Panc1 (cell line): ENCODE data around the gene GPR158. TPM values are rescaled to one million over a fixed set of nuclear protein-coding genes. Genes with fewer than 3 reads are reported as not detected.

Experiments
- ATAC-seq: fragments of 200-7000 bp; cut with Tn5 transposase; 2 replicates; pipeline ENCODE4 v1.9.1; 2020; ENCODE audit warnings: mild to moderate bottlenecking, moderate library complexity
- BruUV-seq: library from RNA; stranded (reverse); fragments of 400-500 nt; replicated peaks from 2 replicates; lab custom pipeline; 2021; lab: Mats Ljungman, UMichigan
- CTCF ChIA-PET: fragments of 300-600 bp; sonication (Branson Sonifier 250); formaldehyde crosslinking; loops from one replicate; lab custom pipeline; 2022; ENCODE audit warnings: antibody characterized with exemption; lab: Charles Lee
- POLR2A ChIA-PET: fragments of 300-600 bp; sonication (Branson Sonifier 250); formaldehyde crosslinking; loops from one replicate; lab custom pipeline; 2022; ENCODE audit warnings: antibody characterized with exemption; lab: Charles Lee
- DNase-seq: peaks from one replicate; pipeline ENCODE4 v3.0.0-alpha.2; 2010; ENCODE audit warnings: low read depth, low spot score
- H3K27ac ChIP-seq: 2 replicates; pipeline ENCODE4 v1.5.1; 2011; ENCODE audit warnings: mild to moderate bottlenecking, low read length, inconsistent platforms
- H3K27me3 ChIP-seq: fragments of 200-500 bp; sonication (Bioruptor generic); 2 replicates; pipeline ENCODE4 v1.6.0; 2014; ENCODE audit warnings: low read length, inconsistent platforms; ENCODE audit not compliant: control insufficient read depth, insufficient read depth
- H3K36me3 ChIP-seq: fragments of 200-500 bp; sonication (Bioruptor generic); 2 replicates; pipeline ENCODE4 v1.5.1; 2014; ENCODE audit warnings: inconsistent platforms, mild to moderate bottlenecking, low read length, moderate library complexity; ENCODE audit not compliant: control insufficient read depth, insufficient read depth
- H3K4me1 ChIP-seq: 2 replicates; pipeline ENCODE4 v1.5.1; 2011; ENCODE audit warnings: inconsistent platforms, mild to moderate bottlenecking, low read length, moderate library complexity; ENCODE audit not compliant: control insufficient read depth, insufficient read depth
- H3K4me3 ChIP-seq, 2 experiments: 2 replicates each; pipeline ENCODE4 v1.5.1; 2011 to 2012; ENCODE audit warnings: low read depth in 2 of 2, low read length in 2 of 2, mild to moderate bottlenecking in 2 of 2, inconsistent platforms in 1 of 2, moderate library complexity in 1 of 2
- H3K9me3 ChIP-seq: fragments of 200-500 bp; sonication (Bioruptor generic); 2 replicates; pipeline ENCODE4 v1.5.1; 2014; ENCODE audit warnings: low read depth, mild to moderate bottlenecking, inconsistent platforms, low read length, moderate library complexity; ENCODE audit not compliant: control insufficient read depth, insufficient read depth
- POLR2AphosphoS5 ChIP-seq: IDR thresholded peaks from 2 replicates; pipeline ENCODE4 v1.6.1; 2012; ENCODE audit warnings: mild to moderate bottlenecking, low read depth, low read length, moderate library complexity
- SIN3A ChIP-seq: IDR thresholded peaks from 2 replicates; pipeline ENCODE4 v1.6.1; 2012; ENCODE audit warnings: low read depth, mild to moderate bottlenecking, low read length, moderate library complexity, borderline replicate concordance; ENCODE audit not compliant: insufficient read depth
- TCF7L2 ChIP-seq: IDR thresholded peaks from 2 replicates; pipeline ENCODE4 v1.6.1; 2011; ENCODE audit warnings: mild to moderate bottlenecking, low read depth, low read length, inconsistent platforms
- in situ Hi-C: cut with HindIII; loops from 2 replicates; pipeline ENCODE4 v1.10.0; 2016; ENCODE audit warnings: low sequenced_read_pairs, low pct_unique_long_range_greater_than_20kb
- intact Hi-C: fragments of 100-400 bp; cut with micrococcal nuclease; formaldehyde crosslinking; loops from one replicate; pipeline ENCODE4 v1.10.0; 2022; ENCODE audit not compliant: unreplicated experiment
- total RNA-seq: library from RNA; stranded (reverse); gene quantifications from one replicate; pipeline ENCODE4 v1.2.1, GENCODE V29; 2021; ENCODE audit not compliant: unreplicated experiment
- TF ChIP-seq, protein P1 (sequence below): fragments of 450-650 bp; IDR thresholded peaks from 2 replicates; pipeline ENCODE4 v1.5.1; 2017; ENCODE audit warnings: mild to moderate bottlenecking
- TF ChIP-seq, protein P2 (sequence below), 2 experiments: IDR thresholded peaks; 2 replicates each; pipeline ENCODE4 v1.6.1; 2011 to 2012; ENCODE audit warnings: low read depth in 2 of 2, control low read depth in 1 of 2, low read length in 1 of 2, mild to moderate bottlenecking in 1 of 2, moderate library complexity in 1 of 2; ENCODE audit not compliant: insufficient read depth in 1 of 2

Gene GPR158
- total RNA-seq, 1 experiment from 2014 or later, result 0.64 TPM

DNA sequence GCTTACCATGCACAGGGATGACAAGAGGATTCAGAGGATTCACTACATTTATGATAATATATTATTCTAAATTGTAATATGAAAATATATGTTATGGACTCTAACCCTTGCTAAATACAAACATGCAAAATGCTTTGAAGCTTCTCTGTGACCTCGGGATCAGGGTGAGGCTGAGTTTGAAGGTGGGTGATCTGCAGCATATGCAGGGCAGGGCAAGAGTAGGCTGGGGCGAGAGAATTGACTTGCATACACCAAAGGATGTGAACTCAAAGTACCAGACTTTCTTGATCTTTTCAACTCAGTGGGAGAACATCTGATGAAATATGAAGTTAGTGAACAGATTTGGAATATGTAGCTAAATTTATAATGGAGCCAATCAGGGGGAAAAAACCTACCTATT is 57.0 kb downstream of the GPR158 start:
- intact Hi-C loops (no loop called here), in situ Hi-C loops (no loop called here)
- ChIA-PET POLR2A (no interaction called here), CTCF (no interaction called here)
- no TSS peak for BruUV-seq
- H3K4me1 ChIP-seq, result no peaks in the 10 kb centered on the region
- H3K27ac ChIP-seq, result no peak overlapping the region
- no peak overlapping the region for H3K4me3 ChIP-seq
- H3K27me3 ChIP-seq, result no peaks in the 10 kb centered on the region
- TF ChIP-seq, protein P1, sequence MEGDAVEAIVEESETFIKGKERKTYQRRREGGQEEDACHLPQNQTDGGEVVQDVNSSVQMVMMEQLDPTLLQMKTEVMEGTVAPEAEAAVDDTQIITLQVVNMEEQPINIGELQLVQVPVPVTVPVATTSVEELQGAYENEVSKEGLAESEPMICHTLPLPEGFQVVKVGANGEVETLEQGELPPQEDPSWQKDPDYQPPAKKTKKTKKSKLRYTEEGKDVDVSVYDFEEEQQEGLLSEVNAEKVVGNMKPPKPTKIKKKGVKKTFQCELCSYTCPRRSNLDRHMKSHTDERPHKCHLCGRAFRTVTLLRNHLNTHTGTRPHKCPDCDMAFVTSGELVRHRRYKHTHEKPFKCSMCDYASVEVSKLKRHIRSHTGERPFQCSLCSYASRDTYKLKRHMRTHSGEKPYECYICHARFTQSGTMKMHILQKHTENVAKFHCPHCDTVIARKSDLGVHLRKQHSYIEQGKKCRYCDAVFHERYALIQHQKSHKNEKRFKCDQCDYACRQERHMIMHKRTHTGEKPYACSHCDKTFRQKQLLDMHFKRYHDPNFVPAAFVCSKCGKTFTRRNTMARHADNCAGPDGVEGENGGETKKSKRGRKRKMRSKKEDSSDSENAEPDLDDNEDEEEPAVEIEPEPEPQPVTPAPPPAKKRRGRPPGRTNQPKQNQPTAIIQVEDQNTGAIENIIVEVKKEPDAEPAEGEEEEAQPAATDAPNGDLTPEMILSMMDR, result no peak
- TF ChIP-seq TCF7L2, result no peak
- no peak for TF ChIP-seq POLR2AphosphoS5
- TF ChIP-seq, protein P2, sequence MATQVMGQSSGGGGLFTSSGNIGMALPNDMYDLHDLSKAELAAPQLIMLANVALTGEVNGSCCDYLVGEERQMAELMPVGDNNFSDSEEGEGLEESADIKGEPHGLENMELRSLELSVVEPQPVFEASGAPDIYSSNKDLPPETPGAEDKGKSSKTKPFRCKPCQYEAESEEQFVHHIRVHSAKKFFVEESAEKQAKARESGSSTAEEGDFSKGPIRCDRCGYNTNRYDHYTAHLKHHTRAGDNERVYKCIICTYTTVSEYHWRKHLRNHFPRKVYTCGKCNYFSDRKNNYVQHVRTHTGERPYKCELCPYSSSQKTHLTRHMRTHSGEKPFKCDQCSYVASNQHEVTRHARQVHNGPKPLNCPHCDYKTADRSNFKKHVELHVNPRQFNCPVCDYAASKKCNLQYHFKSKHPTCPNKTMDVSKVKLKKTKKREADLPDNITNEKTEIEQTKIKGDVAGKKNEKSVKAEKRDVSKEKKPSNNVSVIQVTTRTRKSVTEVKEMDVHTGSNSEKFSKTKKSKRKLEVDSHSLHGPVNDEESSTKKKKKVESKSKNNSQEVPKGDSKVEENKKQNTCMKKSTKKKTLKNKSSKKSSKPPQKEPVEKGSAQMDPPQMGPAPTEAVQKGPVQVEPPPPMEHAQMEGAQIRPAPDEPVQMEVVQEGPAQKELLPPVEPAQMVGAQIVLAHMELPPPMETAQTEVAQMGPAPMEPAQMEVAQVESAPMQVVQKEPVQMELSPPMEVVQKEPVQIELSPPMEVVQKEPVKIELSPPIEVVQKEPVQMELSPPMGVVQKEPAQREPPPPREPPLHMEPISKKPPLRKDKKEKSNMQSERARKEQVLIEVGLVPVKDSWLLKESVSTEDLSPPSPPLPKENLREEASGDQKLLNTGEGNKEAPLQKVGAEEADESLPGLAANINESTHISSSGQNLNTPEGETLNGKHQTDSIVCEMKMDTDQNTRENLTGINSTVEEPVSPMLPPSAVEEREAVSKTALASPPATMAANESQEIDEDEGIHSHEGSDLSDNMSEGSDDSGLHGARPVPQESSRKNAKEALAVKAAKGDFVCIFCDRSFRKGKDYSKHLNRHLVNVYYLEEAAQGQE (IDR thresholded peaks at IDR 0.05; ENCODE audit: insufficient read depth in 1 of 2, low read depth in 2 of 2, low read length in 1 of 2), result no peak
- TF ChIP-seq SIN3A, result no peak
- no peak for DNase-seq
- no peak for ATAC-seq
- H3K9me3 ChIP-seq, result no peaks in the 10 kb centered on the region
- no peaks in the 10 kb centered on the region for H3K36me3 ChIP-seq

DNA sequence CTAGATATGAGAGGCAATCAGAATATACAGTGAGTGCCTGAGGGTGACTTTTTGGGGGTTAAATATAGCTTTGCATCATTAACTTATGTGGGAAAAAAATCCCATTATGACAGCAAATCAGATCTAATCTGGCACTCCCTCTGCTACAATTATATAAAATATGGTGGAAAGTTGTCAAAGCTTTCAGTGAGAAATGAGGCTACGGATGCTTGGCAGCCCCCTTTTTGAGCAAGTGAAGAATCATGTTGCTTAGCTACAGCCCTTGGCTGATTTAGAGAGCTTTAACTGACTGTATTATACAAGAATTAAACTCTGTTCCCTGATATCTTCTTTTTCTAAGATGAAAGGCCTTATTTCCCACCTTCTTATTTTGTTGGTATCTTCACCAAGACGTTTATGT is 57.4 kb downstream of the GPR158 start:
- intact Hi-C loops, result no loop called here
- no peak overlapping the region for H3K4me3 ChIP-seq
- no TSS peak for BruUV-seq
- ATAC-seq (no peak), DNase-seq (no peak)
- in situ Hi-C loops, result no loop called here
- no peaks in the 10 kb centered on the region for H3K27me3 ChIP-seq
- ChIA-PET POLR2A (no interaction called here), CTCF (no interaction called here)
- H3K4me1 ChIP-seq, result no peaks in the 10 kb centered on the region
- no peaks in the 10 kb centered on the region for H3K9me3 ChIP-seq
- no peaks in the 10 kb centered on the region for H3K36me3 ChIP-seq
- no peak for TF ChIP-seq POLR2AphosphoS5
- TF ChIP-seq TCF7L2, result no peak
- TF ChIP-seq, protein P2 (IDR thresholded peaks at IDR 0.05; ENCODE audit: insufficient read depth in 1 of 2, low read depth in 2 of 2, low read length in 1 of 2), result no peak
- TF ChIP-seq SIN3A, result no peak
- TF ChIP-seq, protein P1, result no peak
- H3K27ac ChIP-seq, result no peak overlapping the region
